ENCODE results near the gene SIVA1. TPM values are rescaled to one million over a fixed set of nuclear protein-coding genes. Genes with fewer than 3 reads are reported as not detected.

Gene SIVA1
- total RNA-seq, 1 experiment from 2014 or later: 105 TPM

- Histone ChIP-seq H3K4me1 (peaks cover 9% of the 10 kb centered on the region; the same call in 1 of the 2 replicates), H3K36me3 (ENCODE audit: control insufficient read depth, insufficient read depth, low read length) (no peaks in the 10 kb centered on the region), H3K27me3 (replicated peaks; ENCODE audit: control insufficient read depth, insufficient read depth, low read length) (no peaks in the 10 kb centered on the region), H3K9me3 (no peaks in the 10 kb centered on the region), H3K4me3 (ENCODE audit: low read depth, low read length) (no peak overlapping the region)
- intact Hi-C loops (cut with micrococcal nuclease; ENCODE audit: unreplicated experiment): no loop called here
- POLR2A ChIA-PET: interaction anchor here (0.7 to 0.9 kb wide), 2 partner anchors 20 to 53 kb away, joined by 3 read pairs; partner anchors contain the start of gene SIVA1
- TF ChIP-seq CTCF (IDR thresholded peaks at IDR 0.05; ENCODE audit: insufficient read depth in 1 of 2, low read depth in 1 of 2, low read length in 1 of 2, severe bottlenecking in 1 of 2, unreplicated experiment in 1 of 2): no peak
- CTCF ChIA-PET: interaction anchor here (1.5 kb wide), 1 partner anchor 21 kb away, joined by 6 read pairs; no protein-coding TSS in a partner anchor
- no peaks in the 10 kb centered on the region for H3K27me3 Mint-ChIP-seq (ENCODE audit: insufficient read depth, unreplicated experiment)
- peaks cover 19% of the 10 kb centered on the region for H3K36me3 Mint-ChIP-seq (ENCODE audit: insufficient read depth, unreplicated experiment)
- no peak overlapping the region for H3K4me3 Mint-ChIP-seq (ENCODE audit: unreplicated experiment)
- BruUV-seq (replicated peaks): no TSS peak
- peaks cover 11% of the 10 kb centered on the region for H3K9me3 Mint-ChIP-seq (ENCODE audit: unreplicated experiment)
- peak overlapping the region; percentile 59 for H3K27ac Mint-ChIP-seq (ENCODE audit: unreplicated experiment)
- no peaks in the 10 kb centered on the region for H3K4me1 Mint-ChIP-seq (ENCODE audit: low read depth, unreplicated experiment)
- DNase-seq: no peak
Measured at GRCh38 chr14:104805941-104806624, 53.1 kb downstream of the SIVA1 start.

- no TSS peak for BruUV-seq (replicated peaks)
- peaks cover 11% of the 10 kb centered on the region for H3K9me3 Mint-ChIP-seq (ENCODE audit: unreplicated experiment)
- intact Hi-C loops (cut with micrococcal nuclease; ENCODE audit: unreplicated experiment): no loop called here
- peak overlapping the region; percentile 59 for H3K27ac Mint-ChIP-seq (ENCODE audit: unreplicated experiment)
- no peaks in the 10 kb centered on the region for H3K27me3 Mint-ChIP-seq (ENCODE audit: insufficient read depth, unreplicated experiment)
- no peak for DNase-seq
- CTCF ChIA-PET: interaction anchor here (1.5 kb wide), 1 partner anchor 20 kb away, joined by 6 read pairs; no protein-coding TSS in a partner anchor
- TF ChIP-seq CTCF (IDR thresholded peaks at IDR 0.05; ENCODE audit: insufficient read depth in 1 of 2, low read depth in 1 of 2, low read length in 1 of 2, severe bottlenecking in 1 of 2, unreplicated experiment in 1 of 2): no peak
- POLR2A ChIA-PET: no interaction called here
- H3K4me3 ChIP-seq (ENCODE audit: low read depth, low read length): no peak overlapping the region
- H3K4me1 Mint-ChIP-seq (ENCODE audit: low read depth, unreplicated experiment): no peaks in the 10 kb centered on the region
- no peaks in the 10 kb centered on the region for H3K27me3 ChIP-seq (replicated peaks; ENCODE audit: control insufficient read depth, insufficient read depth, low read length)
- H3K9me3 ChIP-seq: no peaks in the 10 kb centered on the region
- no peak overlapping the region for H3K4me3 Mint-ChIP-seq (ENCODE audit: unreplicated experiment)
- H3K36me3 Mint-ChIP-seq (ENCODE audit: insufficient read depth, unreplicated experiment): peaks cover 14% of the 10 kb centered on the region
- H3K36me3 ChIP-seq (ENCODE audit: control insufficient read depth, insufficient read depth, low read length): no peaks in the 10 kb centered on the region
- H3K4me1 ChIP-seq: peaks cover 3% of the 10 kb centered on the region; the same call in 1 of the 2 replicates
Measured at GRCh38 chr14:104806625-104807465, 53.9 kb downstream of the SIVA1 start.

GRCh38 chr14:104808456-104808855 lies 55.5 kb downstream of the SIVA1 start:
- H3K9me3 ChIP-seq: no peaks in the 10 kb centered on the region
- ChIA-PET POLR2A (no interaction called here), CTCF (interaction anchor here (0.7 kb wide), 1 partner anchor 120 kb away, joined by 4 read pairs; no protein-coding TSS in a partner anchor)
- TF ChIP-seq CTCF (IDR thresholded peaks at IDR 0.05; ENCODE audit: insufficient read depth in 1 of 2, low read depth in 1 of 2, low read length in 1 of 2, severe bottlenecking in 1 of 2, unreplicated experiment in 1 of 2): no peak
- Mint-ChIP-seq H3K4me3 (ENCODE audit: unreplicated experiment) (no peak overlapping the region), H3K27me3 (ENCODE audit: insufficient read depth, unreplicated experiment) (no peaks in the 10 kb centered on the region), H3K9me3 (ENCODE audit: unreplicated experiment) (peaks cover 11% of the 10 kb centered on the region), H3K36me3 (ENCODE audit: insufficient read depth, unreplicated experiment) (peaks cover 17% of the 10 kb centered on the region), H3K27ac (ENCODE audit: unreplicated experiment) (no peak overlapping the region), H3K4me1 (ENCODE audit: low read depth, unreplicated experiment) (no peaks in the 10 kb centered on the region)
- no peaks in the 10 kb centered on the region for H3K4me1 ChIP-seq
- DNase-seq: no peak
- H3K4me3 ChIP-seq (ENCODE audit: low read depth, low read length): no peak overlapping the region
- H3K27me3 ChIP-seq (replicated peaks; ENCODE audit: control insufficient read depth, insufficient read depth, low read length): no peaks in the 10 kb centered on the region
- BruUV-seq (replicated peaks): no TSS peak
- intact Hi-C loops (cut with micrococcal nuclease; ENCODE audit: unreplicated experiment): no loop called here
- H3K36me3 ChIP-seq (ENCODE audit: control insufficient read depth, insufficient read depth, low read length): no peaks in the 10 kb centered on the region
